ENCODE data around the gene CREB3L2. TPM values are rescaled to one million over a fixed set of nuclear protein-coding genes. Genes with fewer than 3 reads are reported as not detected.

CREB3L2 gene
- total and polyA plus RNA-seq, 11 donors, result 4.0 to 40.6 (median 21.8) TPM

DNA sequence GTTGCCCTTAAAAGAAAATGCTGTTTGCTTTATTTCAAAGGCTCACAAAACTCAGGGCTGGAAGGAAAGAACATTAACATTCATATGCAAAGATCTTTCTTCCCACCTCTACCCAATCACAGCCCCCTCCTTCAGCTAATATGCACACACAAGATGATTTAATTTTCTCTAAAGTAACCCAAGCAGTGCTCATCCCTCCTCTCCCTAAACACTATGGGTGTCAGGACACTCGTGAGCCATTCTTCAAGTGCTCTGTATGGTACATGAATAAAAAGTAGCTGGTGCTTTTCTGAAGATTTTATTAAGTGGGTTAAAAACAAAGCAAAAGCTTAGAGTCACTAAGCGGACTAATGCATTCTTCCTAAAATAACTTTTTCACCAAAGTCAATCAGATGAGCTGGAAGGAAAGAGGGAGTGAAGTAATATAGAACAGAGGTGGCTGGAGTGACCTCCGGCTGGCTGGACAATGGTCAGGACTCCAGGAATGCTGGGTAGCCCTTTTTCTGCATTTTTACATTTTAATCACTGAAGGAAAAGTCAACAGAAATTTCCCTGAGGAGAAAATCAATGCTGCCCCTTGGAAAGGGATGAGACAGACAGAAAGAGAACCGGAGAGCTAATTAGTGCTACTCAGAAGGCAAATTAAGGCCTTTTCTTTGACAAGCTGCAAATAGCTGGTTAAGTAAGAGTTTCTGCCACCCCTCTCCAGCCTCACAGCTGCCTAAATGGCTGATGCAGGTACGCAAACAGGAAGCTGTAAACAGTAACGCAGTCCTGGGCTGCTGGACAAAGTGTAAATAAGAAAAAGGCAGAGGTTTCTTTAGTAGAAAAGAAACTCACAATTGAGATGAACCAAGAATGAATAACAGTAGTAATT lies 161.7 kb downstream of the CREB3L2 start:
- no peak overlapping the region for H3K4me3 ChIP-seq
- intact Hi-C loops (cut with DNase I), result no loop called here
- no peak for DNase-seq
- H3K36me3 ChIP-seq, result no peaks in the 10 kb centered on the region
- no peak for TF ChIP-seq POLR2A (IDR thresholded peaks at IDR 0.05)
- TF ChIP-seq, protein P1, sequence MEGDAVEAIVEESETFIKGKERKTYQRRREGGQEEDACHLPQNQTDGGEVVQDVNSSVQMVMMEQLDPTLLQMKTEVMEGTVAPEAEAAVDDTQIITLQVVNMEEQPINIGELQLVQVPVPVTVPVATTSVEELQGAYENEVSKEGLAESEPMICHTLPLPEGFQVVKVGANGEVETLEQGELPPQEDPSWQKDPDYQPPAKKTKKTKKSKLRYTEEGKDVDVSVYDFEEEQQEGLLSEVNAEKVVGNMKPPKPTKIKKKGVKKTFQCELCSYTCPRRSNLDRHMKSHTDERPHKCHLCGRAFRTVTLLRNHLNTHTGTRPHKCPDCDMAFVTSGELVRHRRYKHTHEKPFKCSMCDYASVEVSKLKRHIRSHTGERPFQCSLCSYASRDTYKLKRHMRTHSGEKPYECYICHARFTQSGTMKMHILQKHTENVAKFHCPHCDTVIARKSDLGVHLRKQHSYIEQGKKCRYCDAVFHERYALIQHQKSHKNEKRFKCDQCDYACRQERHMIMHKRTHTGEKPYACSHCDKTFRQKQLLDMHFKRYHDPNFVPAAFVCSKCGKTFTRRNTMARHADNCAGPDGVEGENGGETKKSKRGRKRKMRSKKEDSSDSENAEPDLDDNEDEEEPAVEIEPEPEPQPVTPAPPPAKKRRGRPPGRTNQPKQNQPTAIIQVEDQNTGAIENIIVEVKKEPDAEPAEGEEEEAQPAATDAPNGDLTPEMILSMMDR (IDR thresholded peaks at IDR 0.05), result no peak
- H3K27me3 ChIP-seq, result peaks cover 0 to 16% (median 5%) of the 10 kb centered on the region in 9 donors
- ATAC-seq, result no peak
- H3K9me3 ChIP-seq, result no peaks in the 10 kb centered on the region
- H3K27ac ChIP-seq, result no peak overlapping the region
- no peaks in the 10 kb centered on the region for H3K4me1 ChIP-seq
- WGBS, 4 donors, result 75 to 86% (median 83%) methylated on average over 6 of the region's 6 CpGs

GRCh38 chr7:137838706-137839315 lies 163.1 kb downstream of the CREB3L2 start:
- Histone ChIP-seq H3K9me3 (no peaks in the 10 kb centered on the region), H3K4me1 (no peaks in the 10 kb centered on the region), H3K27ac (no peak overlapping the region), H3K36me3 (no peaks in the 10 kb centered on the region), H3K4me3 (no peak overlapping the region), H3K27me3 (peaks cover 0 to 3% (median 0%) of the 10 kb centered on the region in 9 donors)
- ATAC-seq (no peak), DNase-seq (no peak)
- TF ChIP-seq, protein P1 (IDR thresholded peaks at IDR 0.05), result no peak
- no peak for TF ChIP-seq POLR2A (IDR thresholded peaks at IDR 0.05)
- intact Hi-C loops (cut with DNase I), result no loop called here
- 74 to 76% (median 75%) methylated on average over 7 of the region's 7 CpGs for WGBS, 4 donors

GRCh38 chr7:137836541-137836940 lies 165.3 kb downstream of the CREB3L2 start:
- Histone ChIP-seq H3K36me3 (no peaks in the 10 kb centered on the region), H3K27ac (no peak overlapping the region), H3K4me1 (no peaks in the 10 kb centered on the region), H3K9me3 (peaks cover 0 to 18% (median 11%) of the 10 kb centered on the region in 12 donors), H3K4me3 (no peak overlapping the region), H3K27me3 (no peaks in the 10 kb centered on the region)
- intact Hi-C loops (cut with DNase I), result no loop called here
- 47 to 95% (median 92%) methylated on average over 1 of the region's 1 CpG for WGBS, 4 donors
- no peak for TF ChIP-seq POLR2A (IDR thresholded peaks at IDR 0.05)
- TF ChIP-seq, protein P1 (IDR thresholded peaks at IDR 0.05), result no peak
- ATAC-seq, result no peak
- no peak for DNase-seq

GRCh38 chr7:137836113-137836509 lies 165.8 kb downstream of the CREB3L2 start:
- Histone ChIP-seq H3K4me3 (no peak overlapping the region), H3K9me3 (peaks cover 0 to 18% (median 11%) of the 10 kb centered on the region in 12 donors), H3K36me3 (no peaks in the 10 kb centered on the region), H3K4me1 (no peaks in the 10 kb centered on the region), H3K27me3 (no peaks in the 10 kb centered on the region), H3K27ac (no peak overlapping the region)
- intact Hi-C loops (cut with DNase I), result no loop called here
- ATAC-seq, result no peak
- no peak for TF ChIP-seq POLR2A (IDR thresholded peaks at IDR 0.05)
- TF ChIP-seq, protein P1 (IDR thresholded peaks at IDR 0.05), result no peak
- DNase-seq, result no peak
- 90 to 96% (median 93%) methylated on average over 3 of the region's 3 CpGs for WGBS, 4 donors
